Measurements from ENCODE around the gene OR4N2. TPM values are rescaled to one million over a fixed set of nuclear protein-coding genes. Genes with fewer than 3 reads are reported as not detected.
"Not testable (repeated sequence)": the region's sequence is repeated elsewhere in the genome, so short reads cannot be mapped to it uniquely, and the experiment has no call there.

OR4N2 gene
- total and polyA plus RNA-seq, 11 donors: 0.09 TPM; not detected in 10

- DNase-seq: no peak
- Histone ChIP-seq H3K4me1 (no peaks in the 10 kb centered on the region), H3K36me3 (no peaks in the 10 kb centered on the region), H3K27me3 (no peaks in the 10 kb centered on the region), H3K4me3 (no peak overlapping the region), H3K27ac (no peak overlapping the region), H3K9me3 (peaks cover 0 to 23% (median 0%) of the 10 kb centered on the region in 12 donors)
- WGBS, 4 donors: 37 to 47% (median 44%) methylated on average over 1 of the region's 1 CpG
- ATAC-seq: no peak
- intact Hi-C loops (cut with DNase I): no loop called here
- TF ChIP-seq POLR2A (IDR thresholded peaks at IDR 0.05) (no peak), CTCF (IDR thresholded peaks at IDR 0.05) (no peak)
Measured at GRCh38 chr14:19823178-19823577, 19.6 kb downstream of the OR4N2 start.

GRCh38 chr14:19823765-19824164 is 20.2 kb downstream of the OR4N2 start:
- Histone ChIP-seq H3K27ac (no peak overlapping the region), H3K4me3 (no peak overlapping the region), H3K36me3 (no peaks in the 10 kb centered on the region), H3K9me3 (peaks cover 0 to 17% (median 0%) of the 10 kb centered on the region in 12 donors), H3K27me3 (no peaks in the 10 kb centered on the region), H3K4me1 (no peaks in the 10 kb centered on the region)
- TF ChIP-seq POLR2A (IDR thresholded peaks at IDR 0.05): no peak
- TF ChIP-seq CTCF (IDR thresholded peaks at IDR 0.05): no peak
- no peak for ATAC-seq
- DNase-seq: no peak
- intact Hi-C loops (cut with DNase I): no loop called here
- WGBS, 4 donors: 12 to 24% (median 20%) methylated on average over 1 of the region's 1 CpG

GRCh38 chr14:19827626-19828244 is 24.2 kb downstream of the OR4N2 start:
- H3K36me3 ChIP-seq; H3K27ac ChIP-seq; ATAC-seq; intact Hi-C loops (cut with DNase I); H3K4me3 ChIP-seq; H3K4me1 ChIP-seq; H3K27me3 ChIP-seq; DNase-seq; H3K9me3 ChIP-seq: not testable (repeated sequence)
- 51 to 58% (median 54%) methylated on average over 12 of the region's 12 CpGs for WGBS, 4 donors

- Histone ChIP-seq H3K27ac (no peak overlapping the region), H3K4me1 (no peaks in the 10 kb centered on the region), H3K36me3 (no peaks in the 10 kb centered on the region), H3K27me3 (no peaks in the 10 kb centered on the region), H3K9me3 (peaks cover 0 to 7% (median 0%) of the 10 kb centered on the region in 12 donors), H3K4me3 (no peak overlapping the region)
- TF ChIP-seq CTCF (IDR thresholded peaks at IDR 0.05) (no peak), POLR2A (IDR thresholded peaks at IDR 0.05) (no peak)
- intact Hi-C loops (cut with DNase I): no loop called here
- DNase-seq (no peak), ATAC-seq (no peak)
- WGBS, 4 donors: 75 to 81% (median 78%) methylated on average over 2 of the region's 2 CpGs
Measured at GRCh38 chr14:19828314-19828713, 24.7 kb downstream of the OR4N2 start.

GRCh38 chr14:19834203-19834848 is 30.8 kb downstream of the OR4N2 start:
- H3K27ac ChIP-seq; H3K4me3 ChIP-seq; intact Hi-C loops (cut with DNase I); DNase-seq; H3K36me3 ChIP-seq; ATAC-seq; H3K4me1 ChIP-seq; H3K27me3 ChIP-seq: not testable (repeated sequence)
- WGBS, 4 donors: 62 to 85% (median 74%) methylated on average over 8 of the region's 8 CpGs
- peaks cover 0 to 47% (median 9%) of the 10 kb centered on the region in 12 donors for H3K9me3 ChIP-seq

All from heart left ventricle (tissue), 16 donors.